NCI-H2171 treated with DMSO at 0.1 percent for 48 hours (cell line): ENCODE measurements around the gene RELN.

Experiments
- DNase-seq: peaks from one replicate; lab custom pipeline; 2025; lab: John Stamatoyannopoulos, UW

The RELN gene

DNA sequence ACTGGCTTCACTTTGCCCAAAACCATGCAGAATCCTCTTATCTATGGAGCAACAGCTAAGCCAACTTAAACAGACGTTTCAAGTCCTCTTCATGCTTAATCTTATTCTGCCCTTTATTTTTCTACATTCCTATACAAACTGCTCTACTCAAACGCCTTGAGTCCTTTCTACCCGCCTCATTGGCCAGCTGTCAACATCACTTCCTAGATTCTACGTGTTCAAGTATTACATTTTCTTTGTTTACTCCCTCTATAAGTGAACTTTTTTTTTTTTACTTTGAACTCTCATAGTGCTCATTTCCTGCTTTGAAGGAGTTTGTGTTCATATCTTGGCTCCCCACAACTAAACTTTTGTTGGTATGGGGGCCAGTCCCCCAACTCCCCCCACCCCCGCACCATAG is 514.5 kb downstream of the RELN start:
- DNase-seq: no peak

DNA sequence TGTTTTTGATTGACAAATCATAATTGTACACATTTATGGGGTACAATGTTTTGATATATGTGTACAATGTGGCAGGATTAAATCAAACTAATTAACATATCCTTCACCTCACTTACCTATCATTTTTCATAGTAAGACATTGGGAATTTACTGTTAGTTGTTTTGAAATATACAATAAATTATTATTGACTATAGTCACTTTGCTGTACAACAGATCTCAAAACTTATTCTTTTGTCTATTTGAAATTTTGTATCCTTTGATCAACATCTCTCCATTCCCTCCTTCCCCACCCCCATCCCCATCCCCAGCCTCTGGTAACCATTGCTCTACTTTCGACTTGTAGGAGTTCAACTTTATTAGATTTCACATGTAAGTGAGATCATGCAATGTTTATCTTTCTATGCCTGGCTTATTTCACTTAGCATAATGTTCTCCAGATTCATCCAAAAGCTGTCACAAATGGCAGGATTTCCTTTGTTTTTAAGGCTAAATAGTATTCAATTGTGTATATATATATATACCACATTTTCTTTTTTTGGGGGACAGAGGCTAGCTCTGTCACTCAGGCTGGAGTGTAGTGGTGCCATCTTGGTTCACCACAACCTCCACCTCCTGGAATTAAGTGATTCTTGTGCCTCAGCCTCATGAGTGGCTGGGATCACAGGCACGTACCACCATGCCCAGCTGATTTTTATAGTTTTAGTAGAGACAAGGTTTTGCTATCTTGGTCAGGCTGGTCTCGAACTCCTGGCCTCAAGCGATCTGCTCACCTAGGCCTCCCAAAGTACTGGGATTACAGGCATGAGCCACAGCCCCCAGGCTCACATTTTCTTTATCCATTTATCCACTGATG is 520.1 kb downstream of the RELN start:
- DNase-seq: no peak

DNA sequence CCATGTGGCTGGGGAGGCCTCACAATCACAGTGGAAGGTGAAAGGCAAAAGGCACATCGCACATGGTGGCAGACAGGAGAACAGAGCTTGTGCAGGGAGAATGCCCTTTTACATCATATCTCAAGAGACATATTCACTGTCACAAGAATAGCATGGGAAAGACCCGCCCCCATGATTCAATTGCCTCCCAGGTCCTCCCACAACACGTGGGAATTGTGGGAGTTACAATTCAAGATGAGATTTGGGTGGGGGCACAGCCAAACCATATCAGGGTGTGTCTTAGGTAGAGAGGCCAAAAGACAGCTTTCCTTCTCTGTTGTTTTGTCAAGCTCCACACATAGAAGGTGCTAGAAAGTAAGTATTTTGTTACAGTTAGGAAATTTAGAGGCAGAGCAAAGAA is 522.6 kb downstream of the RELN start:
- no peak for DNase-seq

DNA sequence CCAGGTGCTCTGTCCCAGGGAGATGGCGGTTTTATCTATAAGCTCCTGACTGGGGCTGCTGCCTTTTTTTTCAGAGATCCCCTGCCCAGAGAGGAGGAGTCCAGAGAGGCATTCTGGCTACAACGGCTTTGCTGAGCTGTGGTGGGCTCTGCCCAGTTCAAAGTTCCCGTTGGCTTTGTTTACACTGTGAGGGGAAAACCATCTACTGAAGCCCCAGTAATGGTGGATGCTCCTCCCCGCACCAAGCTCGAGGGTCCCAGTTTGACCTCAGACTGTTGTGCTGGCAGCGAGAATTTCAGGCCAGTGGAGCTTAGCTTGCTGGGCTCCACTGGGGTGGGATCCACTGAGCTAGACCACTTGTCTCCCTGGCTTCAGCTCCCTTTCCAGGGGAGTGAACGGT is 527.1 kb downstream of the RELN start:
- DNase-seq: no peak

DNA sequence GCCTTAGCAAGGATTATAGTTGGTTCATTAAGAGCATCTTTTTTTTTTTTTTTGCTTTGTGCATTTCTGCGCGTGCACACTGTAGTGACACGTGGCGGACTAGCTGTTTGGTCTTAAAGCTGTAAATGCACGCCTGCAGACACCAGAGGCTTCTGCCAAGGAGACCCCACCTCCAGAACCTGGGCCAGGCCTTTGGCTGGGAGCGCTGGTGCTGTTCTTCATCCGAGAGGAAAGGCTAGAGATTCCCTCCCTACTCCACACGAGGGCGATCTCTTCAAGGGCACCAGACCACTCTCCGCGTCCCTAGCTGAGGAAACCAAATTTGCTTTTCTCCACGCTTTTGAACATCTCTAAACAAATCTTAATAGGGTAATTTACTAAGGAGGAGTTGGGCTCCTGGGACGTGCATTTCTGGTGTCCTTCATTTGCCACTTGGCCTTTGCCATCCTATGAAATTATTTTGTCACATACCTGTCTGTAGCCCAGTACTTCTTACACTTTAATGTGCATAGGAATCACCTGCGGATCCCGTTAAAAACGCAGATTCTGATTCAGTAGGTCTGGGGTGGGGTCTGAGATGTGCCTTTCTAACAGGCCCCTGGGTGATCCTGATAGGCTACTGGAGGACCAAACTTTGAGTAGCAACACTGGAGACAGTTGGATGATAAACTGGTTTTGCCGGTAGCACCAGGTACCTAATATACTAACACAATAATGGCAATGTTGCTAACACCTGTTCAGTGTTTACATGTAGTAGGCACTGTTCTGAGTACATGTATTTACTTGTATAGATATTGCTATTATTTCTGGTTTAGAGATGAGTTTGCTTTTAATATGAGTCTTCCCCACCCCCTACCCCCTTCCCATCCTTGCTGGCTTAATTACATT is 542.1 kb downstream of the RELN start:
- DNase-seq: peak; percentile 76

DNA sequence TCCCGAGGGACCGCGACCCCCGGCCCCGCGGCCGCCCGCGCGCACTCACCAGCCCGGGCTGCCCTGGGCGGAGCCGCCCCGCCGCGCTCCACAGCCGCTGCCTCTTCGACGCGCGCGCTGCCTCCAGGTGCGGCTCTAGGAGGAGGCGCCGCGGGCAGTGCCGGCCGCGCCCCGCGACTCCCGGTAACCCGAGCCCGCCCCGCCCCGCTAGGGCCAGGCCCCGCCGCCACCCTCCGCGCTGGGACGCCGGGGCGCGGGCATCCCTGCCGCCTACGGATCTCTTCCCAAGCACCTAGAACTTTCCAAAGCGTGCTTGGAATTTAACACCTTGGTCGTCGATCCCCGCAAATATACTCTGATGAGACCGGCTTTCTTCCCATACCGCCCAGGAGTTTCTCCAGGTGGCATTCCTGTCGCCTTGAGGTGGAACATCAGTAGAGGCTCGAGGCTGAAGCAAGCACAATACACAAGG is 543.4 kb downstream of the RELN start, which contains the start of gene SLC26A5:
TSS of gene SLC26A5 (minus strand) at position 159 of the 472 bp plus-strand sequence. CDS start 24,693 bp downstream, outside the sequence.
- DNase-seq: no peak

DNA sequence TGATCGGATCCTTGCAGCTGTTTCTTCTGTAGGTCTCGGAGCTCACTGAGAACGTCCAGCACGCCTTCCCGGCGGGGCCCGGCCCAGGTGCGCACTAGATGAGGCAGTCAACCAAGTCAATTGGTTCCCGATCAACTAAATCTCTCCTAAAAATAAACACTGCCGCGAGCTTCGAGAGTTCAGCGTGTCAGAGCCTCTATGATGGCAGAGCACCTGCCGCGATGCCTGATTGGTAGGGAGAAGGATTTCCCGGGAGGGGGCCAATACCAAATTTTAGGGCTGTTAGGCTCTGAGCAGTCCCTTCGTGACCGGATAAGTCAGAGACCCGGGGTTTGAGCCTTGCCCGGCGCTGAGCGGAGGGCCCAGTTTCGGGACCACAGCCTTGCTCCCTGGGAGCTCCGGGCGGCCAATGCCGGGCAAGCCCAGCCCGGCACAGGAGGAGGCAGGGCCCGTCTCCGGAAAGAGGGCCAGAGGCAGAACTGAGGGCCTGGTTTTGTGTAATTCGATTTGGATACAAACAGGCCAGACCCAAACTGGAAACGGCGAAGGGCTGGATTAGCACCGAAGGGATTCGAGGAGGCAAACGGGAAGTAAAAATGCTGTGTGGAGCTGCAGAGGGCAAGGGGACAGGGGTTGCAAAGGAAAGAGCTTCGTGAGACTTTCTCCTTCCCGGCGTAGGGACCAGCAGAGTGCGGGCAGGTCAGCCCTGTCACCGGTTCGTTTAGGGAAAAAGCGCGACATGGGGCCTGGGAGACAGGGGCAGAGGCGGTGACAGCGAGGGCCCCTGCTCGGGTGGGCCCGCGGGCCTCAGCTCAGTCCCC is 544.0 kb downstream of the RELN start:
- DNase-seq: no peak

DNA sequence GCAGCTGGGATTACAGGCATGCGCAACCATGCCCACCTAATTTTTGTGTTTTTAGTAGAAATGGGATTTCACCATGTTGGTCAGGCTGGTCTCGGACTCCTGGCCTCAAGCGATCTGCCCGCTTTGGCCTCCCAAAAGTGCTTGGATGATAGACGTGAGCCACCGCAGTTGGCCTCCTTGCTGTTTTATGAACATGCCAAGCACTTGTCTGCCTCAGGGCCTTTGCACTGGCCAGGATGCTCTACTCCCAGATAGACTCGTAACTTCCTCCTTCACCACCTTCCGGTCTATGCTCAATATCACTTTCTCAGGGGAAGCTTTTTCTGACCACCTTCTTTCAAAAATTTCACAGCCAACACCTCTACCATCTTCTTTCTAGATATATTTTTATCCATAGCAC is 549.8 kb downstream of the RELN start:
- no peak for DNase-seq

DNA sequence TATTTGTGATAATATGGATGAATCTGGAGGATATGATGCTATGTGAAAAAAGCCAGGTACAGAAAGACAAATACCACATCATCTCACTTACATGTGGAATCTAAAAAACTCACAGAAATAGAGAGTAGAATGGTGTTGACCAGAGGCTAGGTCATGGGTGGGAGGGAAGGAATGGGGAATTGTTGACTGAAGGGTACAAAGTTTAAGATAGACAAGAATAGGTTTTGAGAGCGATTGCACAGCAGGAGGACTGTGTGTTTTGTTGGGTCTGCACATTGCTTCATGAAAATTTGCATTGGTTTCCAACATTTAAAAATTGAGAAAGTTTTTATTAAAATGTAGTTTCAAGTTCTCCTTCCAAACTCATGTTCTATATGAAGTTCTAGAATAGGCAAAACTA is 551.8 kb downstream of the RELN start:
- DNase-seq: no peak

DNA sequence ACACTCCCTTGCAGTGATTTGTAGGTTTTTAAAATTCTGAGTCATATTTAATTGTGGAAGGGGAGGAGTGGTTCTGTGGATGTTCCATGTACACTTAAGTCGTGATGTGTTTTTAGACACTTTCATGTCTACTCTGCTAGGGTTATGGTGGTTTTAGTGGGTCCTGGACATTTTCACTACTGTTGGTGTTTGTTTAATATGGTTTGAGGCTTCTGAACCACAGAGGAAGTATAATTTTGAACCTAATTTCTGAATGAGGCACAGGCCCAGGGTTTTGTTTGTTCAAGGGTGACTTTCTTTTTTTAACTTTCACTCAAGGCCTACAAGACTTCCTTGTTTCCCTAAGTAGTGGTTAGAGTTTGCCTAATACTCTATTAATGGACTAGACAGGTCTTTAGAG is 556.7 kb downstream of the RELN start:
- no peak for DNase-seq

DNA sequence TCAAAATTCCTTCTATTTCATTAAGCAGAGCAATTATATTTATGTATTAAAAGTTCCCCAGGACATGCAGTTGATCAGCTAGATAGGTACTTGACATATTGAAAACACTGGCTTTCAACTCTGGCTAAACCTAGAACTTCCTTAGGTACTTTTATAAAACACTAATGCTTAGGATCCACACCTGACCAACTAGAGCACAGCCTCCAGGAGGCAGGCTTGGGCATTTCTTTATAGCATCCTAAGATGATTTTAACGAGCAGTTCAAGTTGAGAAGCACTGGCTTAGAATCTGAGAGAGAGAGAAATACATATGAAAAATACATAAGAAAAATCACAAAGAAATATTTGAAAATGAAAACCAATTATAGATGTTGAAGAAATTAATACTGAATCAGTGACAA is 564.3 kb downstream of the RELN start:
- no peak for DNase-seq

DNA sequence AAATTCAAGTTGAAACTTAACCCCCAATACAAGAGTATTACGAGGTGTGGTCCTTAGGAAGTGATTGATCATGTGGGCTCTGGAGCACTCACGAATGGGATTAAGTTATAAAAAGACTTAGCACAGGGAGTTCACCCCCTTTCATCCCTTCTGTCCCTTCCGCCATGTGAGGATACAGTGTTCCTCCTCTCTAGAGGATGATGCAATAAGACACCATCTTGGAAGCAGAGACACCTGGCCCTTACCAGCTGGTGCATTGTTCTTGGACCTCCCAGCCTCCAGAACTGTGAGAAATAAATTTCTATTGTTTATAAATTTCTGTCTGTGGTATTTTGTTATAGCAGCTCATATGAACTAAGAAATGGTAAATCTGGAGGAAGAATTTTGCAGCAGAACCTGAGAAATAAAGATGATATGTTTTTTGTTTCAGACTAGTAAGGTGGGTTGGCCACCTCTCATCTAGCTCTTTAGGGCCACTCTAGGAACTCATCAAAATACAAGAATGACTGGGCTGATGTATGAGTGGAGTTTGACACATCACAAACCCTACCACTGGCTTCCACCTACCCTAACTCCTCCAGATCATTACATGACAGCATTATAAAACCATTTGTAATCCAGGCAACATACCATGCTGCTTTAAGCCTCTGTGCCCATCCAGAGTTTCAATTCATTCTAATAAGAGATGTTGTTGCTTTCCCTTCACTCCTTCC is 565.8 kb downstream of the RELN start:
- peak; percentile 43 for DNase-seq
